CD8-positive, alpha-beta memory T cell (primary cell): ENCODE measurements around the gene NOM1. TPM values are rescaled to one million over a fixed set of nuclear protein-coding genes. Genes with fewer than 3 reads are reported as not detected.
A peak's percentile ranks its signal among the peaks of the same experiment; 100 is the strongest.

ENCODE experiments used
- CTCF ChIA-PET: fragments of 350-600 bp; sonication (Branson Sonifier 250); formaldehyde crosslinking; loops from one replicate; lab custom pipeline; 2021; ENCODE audit warnings: antibody characterized with exemption; lab: Charles Lee
- POLR2A ChIA-PET: fragments of 350-600 bp; sonication (Branson Sonifier 250); formaldehyde crosslinking; loops from one replicate; lab custom pipeline; 2021; ENCODE audit warnings: antibody characterized with exemption; lab: Charles Lee
- DNase-seq, 5 donors: peaks; one replicate each; pipeline versions ENCODE4 v3.0.0 to v3.0.0-alpha.2; 2020 to 2022; ENCODE audit warnings: mixed read lengths in 1 of 5
- H3K27ac ChIP-seq: one replicate; pipeline ENCODE4 v1.7.0; 2013; ENCODE audit warnings: low read depth, mild to moderate bottlenecking, low read length, moderate library complexity
- H3K27me3 ChIP-seq: 2 replicates; pipeline ENCODE4 v1.7.0; 2013; ENCODE audit warnings: low read length, mild to moderate bottlenecking; ENCODE audit not compliant: insufficient read depth, poor library complexity, severe bottlenecking
- H3K36me3 ChIP-seq: 2 replicates; pipeline ENCODE4 v1.7.0; 2013; ENCODE audit warnings: mild to moderate bottlenecking, low read length, moderate library complexity; ENCODE audit not compliant: insufficient read depth
- H3K4me1 ChIP-seq: 2 replicates; pipeline ENCODE4 v1.7.0; 2013; ENCODE audit warnings: mild to moderate bottlenecking, low read length, moderate library complexity; ENCODE audit not compliant: insufficient read depth
- H3K4me3 ChIP-seq: 2 replicates; pipeline ENCODE4 v1.7.0; 2013; ENCODE audit warnings: mild to moderate bottlenecking, low read length
- H3K9me3 ChIP-seq: 2 replicates; pipeline ENCODE4 v1.7.0; 2013; ENCODE audit warnings: mild to moderate bottlenecking, low read length
- H3K27ac Mint-ChIP-seq, 8 donors: one replicate each; pipeline ENCODE4 v1.8.0; 2020 to 2021; ENCODE audit warnings: mixed read lengths in 8 of 8, mild to moderate bottlenecking in 6 of 8, inconsistent platforms in 3 of 8, moderate library complexity in 3 of 8
- H3K27me3 Mint-ChIP-seq, 2 donors: one replicate each; pipeline ENCODE4 v1.8.0; 2020 to 2021; ENCODE audit warnings: mixed read lengths in 2 of 2, mild to moderate bottlenecking in 1 of 2, moderate library complexity in 1 of 2
- H3K36me3 Mint-ChIP-seq, 3 donors: one replicate each; pipeline ENCODE4 v1.8.0; 2020 to 2021; ENCODE audit warnings: mixed read lengths in 3 of 3, inconsistent platforms in 1 of 3, mild to moderate bottlenecking in 1 of 3
- H3K4me1 Mint-ChIP-seq, 3 donors: one replicate each; pipeline ENCODE4 v1.8.0; 2020 to 2021; ENCODE audit warnings: mixed read lengths in 3 of 3, inconsistent platforms in 1 of 3, mild to moderate bottlenecking in 1 of 3
- H3K4me3 Mint-ChIP-seq, 7 donors: one replicate each; pipeline ENCODE4 v1.8.0; 2020 to 2021; ENCODE audit warnings: mixed read lengths in 7 of 7, mild to moderate bottlenecking in 6 of 7, moderate library complexity in 4 of 7, inconsistent platforms in 2 of 7
- H3K9me3 Mint-ChIP-seq, 5 donors: one replicate each; pipeline ENCODE4 v1.8.0; 2020 to 2022; ENCODE audit warnings: mixed read lengths in 5 of 5, mild to moderate bottlenecking in 3 of 5, moderate library complexity in 2 of 5, inconsistent platforms in 1 of 5
- polyA plus RNA-seq: library from polyadenylated mRNA; unstranded; fragments of 300-500 nt; fragmentation: Illumina TruSeq; gene quantifications from one replicate; pipeline ENCODE4 v1.2.3, GENCODE V29; 2021
- total RNA-seq, 2 experiments: library from RNA; stranded (reverse); gene quantifications; one replicate each; pipeline ENCODE4 v1.2.3, GENCODE V29; 2021

NOM1 gene
- total and polyA plus RNA-seq, 3 experiments from 2014 or later, result 9.8 to 34.3 (median 34.2) TPM

GRCh38 chr7:157004521-157005455 lies 55.3 kb downstream of the NOM1 start:
- H3K27me3 ChIP-seq, result peaks cover 34% of the 10 kb centered on the region
- H3K4me3 ChIP-seq, result no peak overlapping the region
- H3K27me3 Mint-ChIP-seq, result peaks cover 67 to 76% of the 10 kb centered on the region in 2 donors
- H3K27ac ChIP-seq, result no peak overlapping the region
- peak overlapping the region in 6 of 7 donors; percentile 6 to 45 (median 23) for H3K4me3 Mint-ChIP-seq
- peaks cover 0 to 2% (median 0%) of the 10 kb centered on the region in 3 donors for H3K36me3 Mint-ChIP-seq
- H3K27ac Mint-ChIP-seq, result peak overlapping the region in 2 of 8 donors; percentile 6 to 21
- ChIA-PET CTCF (no interaction called here), POLR2A (no interaction called here)
- no peak for DNase-seq
- H3K9me3 Mint-ChIP-seq, result no peaks in the 10 kb centered on the region
- peaks cover 21 to 44% (median 26%) of the 10 kb centered on the region in 3 donors for H3K4me1 Mint-ChIP-seq
- H3K9me3 ChIP-seq, result no peaks in the 10 kb centered on the region
- H3K36me3 ChIP-seq, result no peaks in the 10 kb centered on the region
- peaks cover 17% of the 10 kb centered on the region for H3K4me1 ChIP-seq

- Histone ChIP-seq H3K27ac (no peak overlapping the region), H3K4me1 (peaks cover 17% of the 10 kb centered on the region), H3K36me3 (no peaks in the 10 kb centered on the region), H3K4me3 (no peak overlapping the region), H3K27me3 (peaks cover 34% of the 10 kb centered on the region), H3K9me3 (no peaks in the 10 kb centered on the region)
- H3K36me3 Mint-ChIP-seq, result peaks cover 0 to 2% (median 0%) of the 10 kb centered on the region in 3 donors
- H3K27ac Mint-ChIP-seq, result no peak overlapping the region
- peaks cover 19 to 39% (median 24%) of the 10 kb centered on the region in 3 donors for H3K4me1 Mint-ChIP-seq
- peaks cover 63 to 71% of the 10 kb centered on the region in 2 donors for H3K27me3 Mint-ChIP-seq
- ChIA-PET POLR2A (no interaction called here), CTCF (no interaction called here)
- no peaks in the 10 kb centered on the region for H3K9me3 Mint-ChIP-seq
- no peak overlapping the region for H3K4me3 Mint-ChIP-seq
- DNase-seq, result no peak
Measured at GRCh38 chr7:157005456-157006204, 56.1 kb downstream of the NOM1 start.

- no peaks in the 10 kb centered on the region for H3K36me3 ChIP-seq
- Mint-ChIP-seq H3K4me3 (no peak overlapping the region), H3K27ac (no peak overlapping the region), H3K27me3 (peaks cover 58 to 67% of the 10 kb centered on the region in 2 donors), H3K9me3 (no peaks in the 10 kb centered on the region), H3K4me1 (peaks cover 13 to 37% (median 18%) of the 10 kb centered on the region in 3 donors), H3K36me3 (no peaks in the 10 kb centered on the region)
- H3K27ac ChIP-seq, result no peak overlapping the region
- H3K4me1 ChIP-seq, result peaks cover 17% of the 10 kb centered on the region
- no peak for DNase-seq
- no peaks in the 10 kb centered on the region for H3K9me3 ChIP-seq
- H3K27me3 ChIP-seq, result peaks cover 38% of the 10 kb centered on the region
- CTCF ChIA-PET, result no interaction called here
- H3K4me3 ChIP-seq, result no peak overlapping the region
- POLR2A ChIA-PET, result no interaction called here
Measured at GRCh38 chr7:157006205-157006747, 56.8 kb downstream of the NOM1 start.

- CTCF ChIA-PET, result no interaction called here
- Mint-ChIP-seq H3K9me3 (no peaks in the 10 kb centered on the region), H3K27ac (no peak overlapping the region), H3K4me3 (peak overlapping the region in 2 of 7 donors; percentile 7 to 73), H3K27me3 (peaks cover 56 to 67% of the 10 kb centered on the region in 2 donors), H3K36me3 (peaks cover 0 to 1% (median 0%) of the 10 kb centered on the region in 3 donors), H3K4me1 (peaks cover 16 to 39% (median 20%) of the 10 kb centered on the region in 3 donors)
- H3K27me3 ChIP-seq, result peaks cover 40% of the 10 kb centered on the region
- H3K4me3 ChIP-seq, result no peak overlapping the region
- no peak for DNase-seq
- H3K9me3 ChIP-seq, result no peaks in the 10 kb centered on the region
- H3K4me1 ChIP-seq, result peaks cover 22% of the 10 kb centered on the region
- H3K36me3 ChIP-seq, result no peaks in the 10 kb centered on the region
- POLR2A ChIA-PET, result no interaction called here
- H3K27ac ChIP-seq, result no peak overlapping the region
Measured at GRCh38 chr7:157006829-157007469, 57.4 kb downstream of the NOM1 start.

GRCh38 chr7:157007470-157008066 lies 58.1 kb downstream of the NOM1 start:
- Histone ChIP-seq H3K9me3 (no peaks in the 10 kb centered on the region), H3K4me1 (peaks cover 16% of the 10 kb centered on the region), H3K36me3 (no peaks in the 10 kb centered on the region), H3K27ac (no peak overlapping the region), H3K4me3 (no peak overlapping the region), H3K27me3 (peaks cover 38% of the 10 kb centered on the region)
- peaks cover 0 to 5% (median 0%) of the 10 kb centered on the region in 3 donors for H3K36me3 Mint-ChIP-seq
- H3K9me3 Mint-ChIP-seq, result no peaks in the 10 kb centered on the region
- H3K4me1 Mint-ChIP-seq, result peaks cover 15 to 38% (median 18%) of the 10 kb centered on the region in 3 donors
- peak overlapping the region in 2 of 7 donors; percentile 24 to 54 for H3K4me3 Mint-ChIP-seq
- peaks cover 56 to 67% of the 10 kb centered on the region in 2 donors for H3K27me3 Mint-ChIP-seq
- ChIA-PET POLR2A (no interaction called here), CTCF (interaction anchor here (1.0 kb wide), 1 partner anchor 11 kb away, joined by 3 read pairs; no protein-coding TSS in a partner anchor)
- H3K27ac Mint-ChIP-seq, result no peak overlapping the region
- DNase-seq, result no peak

- Mint-ChIP-seq H3K27me3 (peaks cover 57 to 71% of the 10 kb centered on the region in 2 donors), H3K9me3 (no peaks in the 10 kb centered on the region), H3K4me3 (peak overlapping the region in 6 of 7 donors; percentile 39 to 56 (median 50)), H3K27ac (peak overlapping the region in 1 of 8 donors; percentile 18), H3K4me1 (peaks cover 15 to 38% (median 18%) of the 10 kb centered on the region in 3 donors), H3K36me3 (peaks cover 0 to 5% (median 0%) of the 10 kb centered on the region in 3 donors)
- CTCF ChIA-PET, result interaction anchor here (1.0 kb wide), 1 partner anchor 10 kb away, joined by 3 read pairs; no protein-coding TSS in a partner anchor
- H3K27me3 ChIP-seq, result peaks cover 38% of the 10 kb centered on the region
- no peak for DNase-seq
- POLR2A ChIA-PET, result no interaction called here
- H3K4me1 ChIP-seq, result peaks cover 14% of the 10 kb centered on the region
- no peak overlapping the region for H3K4me3 ChIP-seq
- no peaks in the 10 kb centered on the region for H3K9me3 ChIP-seq
- no peak overlapping the region for H3K27ac ChIP-seq
- H3K36me3 ChIP-seq, result no peaks in the 10 kb centered on the region
Measured at GRCh38 chr7:157008206-157009169, 59.0 kb downstream of the NOM1 start.
